GM23338 (cell line): ENCODE data around the gene ITGA2. TPM values are rescaled to one million over a fixed set of nuclear protein-coding genes. Genes with fewer than 3 reads are reported as not detected.

Source experiments
- ATAC-seq: fragments of 200-7000 bp; cut with Tn5 transposase; 3 replicates; pipeline ENCODE4 v1.9.1; 2020
- DNase-seq: peaks from one replicate; pipeline ENCODE4 v3.0.0-alpha.2; 2015; ENCODE audit warnings: low spot score
- H2AFZ ChIP-seq: fragments of 200-600 bp; sonication (generic); 2 replicates; pipeline ENCODE4 v1.8.0; 2016; ENCODE audit warnings: antibody characterized with exemption, mild to moderate bottlenecking, moderate library complexity
- H3F3A ChIP-seq: fragments of 200-600 bp; sonication (generic); replicated peaks from 2 replicates; pipeline ENCODE4 v1.8.0; 2017; ENCODE audit warnings: antibody characterized with exemption, mixed run types, low read depth
- H3K27ac ChIP-seq: fragments of 200-600 bp; sonication (generic); 2 replicates; pipeline ENCODE4 v1.6.1; 2016; ENCODE audit warnings: low read depth
- H3K27me3 ChIP-seq: fragments of 200-600 bp; sonication (generic); 2 replicates; pipeline ENCODE4 v1.8.0; 2016; ENCODE audit warnings: mild to moderate bottlenecking, mixed run types, moderate library complexity; ENCODE audit not compliant: insufficient read depth
- H3K36me3 ChIP-seq: fragments of 200-600 bp; sonication (generic); 2 replicates; pipeline ENCODE4 v1.8.0; 2016; ENCODE audit warnings: mild to moderate bottlenecking; ENCODE audit not compliant: insufficient read depth
- H3K4me1 ChIP-seq: fragments of 200-600 bp; sonication (generic); 2 replicates; pipeline ENCODE4 v1.8.0; 2016; ENCODE audit warnings: mild to moderate bottlenecking, moderate library complexity; ENCODE audit not compliant: insufficient read depth
- H3K4me2 ChIP-seq: fragments of 200-600 bp; sonication (generic); 2 replicates; pipeline ENCODE4 v1.7.1; 2017; ENCODE audit warnings: mixed run types
- H3K4me3 ChIP-seq: fragments of 200-600 bp; sonication (generic); 2 replicates; pipeline ENCODE4 v1.6.1; 2016; ENCODE audit warnings: mixed run types
- H3K79me2 ChIP-seq: fragments of 200-600 bp; sonication (generic); replicated peaks from 2 replicates; pipeline ENCODE4 v1.8.0; 2017; ENCODE audit warnings: mild to moderate bottlenecking; ENCODE audit not compliant: insufficient read depth
- H3K9me2 ChIP-seq: fragments of 200-600 bp; sonication (generic); 2 replicates; pipeline ENCODE4 v1.8.0; 2017; ENCODE audit not compliant: insufficient read depth
- H4K20me1 ChIP-seq: fragments of 200-600 bp; sonication (generic); replicated peaks from 2 replicates; pipeline ENCODE4 v1.8.0; 2017; ENCODE audit warnings: mild to moderate bottlenecking; ENCODE audit not compliant: insufficient read depth
- H3K27ac Mint-ChIP-seq: 2 replicates; pipeline ENCODE4 v1.8.0; 2020; ENCODE audit warnings: inconsistent platforms, mild to moderate bottlenecking, moderate library complexity, mixed read lengths
- H3K27me3 Mint-ChIP-seq: 3 replicates; pipeline ENCODE4 v1.8.0; 2022; ENCODE audit warnings: low read depth, mild to moderate bottlenecking, moderate library complexity, mixed read lengths, inconsistent platforms; ENCODE audit not compliant: insufficient read depth, poor library complexity
- H3K36me3 Mint-ChIP-seq: 3 replicates; pipeline ENCODE4 v1.8.0; 2021; ENCODE audit warnings: low read depth, mild to moderate bottlenecking, inconsistent platforms, moderate library complexity, mixed read lengths
- H3K4me1 Mint-ChIP-seq: 3 replicates; pipeline ENCODE4 v1.8.0; 2020; ENCODE audit warnings: mild to moderate bottlenecking, inconsistent platforms, mixed read lengths
- H3K4me3 Mint-ChIP-seq: 3 replicates; pipeline ENCODE4 v1.8.0; 2021; ENCODE audit warnings: moderate library complexity, mild to moderate bottlenecking, inconsistent platforms, mixed read lengths
- H3K9me3 Mint-ChIP-seq: 3 replicates; pipeline ENCODE4 v1.8.0; 2020; ENCODE audit warnings: moderate library complexity, mild to moderate bottlenecking, inconsistent platforms, mixed read lengths
- CREB1 ChIP-seq: fragments of 250-450 bp; sonication (Bioruptor Pico); IDR thresholded peaks from 2 replicates; pipeline ENCODE4 v1.5.0; 2020; ENCODE audit warnings: low read depth, mild to moderate bottlenecking, moderate library complexity
- STAT1 ChIP-seq: IDR thresholded peaks from one replicate; pipeline ENCODE4 v1.6.1; 2016; ENCODE audit warnings: antibody characterized with exemption; ENCODE audit not compliant: unreplicated experiment
- ZNF114 ChIP-seq: fragments of 250-450 bp; sonication (Bioruptor Pico); IDR thresholded peaks from 2 replicates; pipeline ENCODE4 v1.5.0; 2020; ENCODE audit warnings: mild to moderate bottlenecking, moderate library complexity
- polyA plus RNA-seq: library from polyadenylated mRNA; unstranded; fragments of >200 nt; fragmentation: Nextera tagmentation; extraction: Ambion mirVana; gene quantifications from 2 replicates; pipeline ENCODE4 v1.2.1, GENCODE V29; 2016
- total RNA-seq: library from RNA; depleted of rRNA; stranded (reverse); fragments of >200 nt; shearing (Covaris generic); gene quantifications from 2 replicates; pipeline ENCODE4 v1.2.3, GENCODE V29; 2014
- TF ChIP-seq, protein P1 (sequence below), 2 experiments: fragments of 200-600 bp in 1 of 2; sonication (generic) in 1 of 2; conservative IDR thresholded peaks; 2 replicates each; pipeline versions ENCODE4 v1.5.1 to v1.6.1; 2016 to 2017; ENCODE audit warnings: antibody characterized with exemption in 2 of 2, low read depth in 2 of 2, mild to moderate bottlenecking in 2 of 2, moderate library complexity in 1 of 2
- TF ChIP-seq, protein P2 (sequence below): fragments of 250-450 bp; sonication (Bioruptor Pico); IDR thresholded peaks from 2 replicates; pipeline ENCODE4 v1.5.0; 2020; ENCODE audit warnings: mild to moderate bottlenecking, moderate library complexity
- TF ChIP-seq, protein P3 (sequence below): IDR thresholded peaks from one replicate; pipeline ENCODE4 v1.6.1; 2018; ENCODE audit warnings: antibody characterized with exemption; ENCODE audit not compliant: unreplicated experiment

Gene ITGA2
- total and polyA plus RNA-seq, 2 experiments from 2014 or later = 2.6 to 7.1 TPM

DNA sequence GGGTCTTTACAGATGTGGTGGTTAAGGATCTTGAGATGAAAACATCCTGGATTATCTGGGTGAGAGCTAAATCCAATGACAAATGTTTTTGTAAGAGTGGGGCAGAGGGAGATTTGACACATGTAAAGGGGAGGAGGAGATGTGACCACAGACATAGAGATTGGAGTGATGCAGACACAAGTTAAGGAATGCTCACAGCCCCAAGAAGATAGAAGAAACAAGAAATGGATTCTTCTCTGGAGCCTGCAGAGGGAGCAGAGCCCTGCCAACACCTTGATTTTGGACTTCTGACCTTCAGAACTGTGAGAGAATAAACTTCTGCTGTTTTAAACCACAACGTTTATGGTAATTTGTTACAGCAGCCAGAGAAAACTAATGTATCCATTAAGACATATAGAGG is 21.7 kb downstream of the ITGA2 start (continued):
- no peak for TF ChIP-seq CREB1 (CRISPR knock-in tag)
- TF ChIP-seq, protein P1, sequence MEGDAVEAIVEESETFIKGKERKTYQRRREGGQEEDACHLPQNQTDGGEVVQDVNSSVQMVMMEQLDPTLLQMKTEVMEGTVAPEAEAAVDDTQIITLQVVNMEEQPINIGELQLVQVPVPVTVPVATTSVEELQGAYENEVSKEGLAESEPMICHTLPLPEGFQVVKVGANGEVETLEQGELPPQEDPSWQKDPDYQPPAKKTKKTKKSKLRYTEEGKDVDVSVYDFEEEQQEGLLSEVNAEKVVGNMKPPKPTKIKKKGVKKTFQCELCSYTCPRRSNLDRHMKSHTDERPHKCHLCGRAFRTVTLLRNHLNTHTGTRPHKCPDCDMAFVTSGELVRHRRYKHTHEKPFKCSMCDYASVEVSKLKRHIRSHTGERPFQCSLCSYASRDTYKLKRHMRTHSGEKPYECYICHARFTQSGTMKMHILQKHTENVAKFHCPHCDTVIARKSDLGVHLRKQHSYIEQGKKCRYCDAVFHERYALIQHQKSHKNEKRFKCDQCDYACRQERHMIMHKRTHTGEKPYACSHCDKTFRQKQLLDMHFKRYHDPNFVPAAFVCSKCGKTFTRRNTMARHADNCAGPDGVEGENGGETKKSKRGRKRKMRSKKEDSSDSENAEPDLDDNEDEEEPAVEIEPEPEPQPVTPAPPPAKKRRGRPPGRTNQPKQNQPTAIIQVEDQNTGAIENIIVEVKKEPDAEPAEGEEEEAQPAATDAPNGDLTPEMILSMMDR (conservative IDR thresholded peaks at IDR 0.05; ENCODE audit: low read depth in 2 of 2) = no peak

DNA sequence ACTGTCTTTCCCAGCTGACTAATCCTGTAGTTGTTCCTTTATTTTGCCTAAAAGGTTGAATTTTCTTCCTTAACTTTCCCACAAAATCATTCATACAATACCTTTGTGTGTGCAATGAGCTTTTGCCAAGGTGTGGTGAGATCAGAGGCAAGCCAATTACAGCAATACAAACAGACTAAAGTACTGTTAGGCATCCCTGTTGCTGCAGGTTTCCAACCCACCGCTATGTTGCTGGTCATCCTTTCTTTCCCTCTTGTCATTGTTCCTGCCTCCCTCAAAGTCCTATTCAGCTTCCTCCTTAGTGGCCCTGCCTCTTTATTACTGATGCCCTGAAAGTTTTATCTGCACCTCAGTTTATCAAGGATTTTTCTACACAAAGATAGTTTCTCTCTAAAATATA is 22.1 kb downstream of the ITGA2 start:
- Mint-ChIP-seq H3K27me3 (no peaks in the 10 kb centered on the region), H3K4me1 (peaks cover 9% of the 10 kb centered on the region; the same call in 2 of the 3 replicates), H3K36me3 (no peaks in the 10 kb centered on the region), H3K9me3 (no peaks in the 10 kb centered on the region; the same call in 2 of the 3 replicates), H3K27ac (no peak overlapping the region), H3K4me3 (no peak overlapping the region)
- TF ChIP-seq, protein P2, sequence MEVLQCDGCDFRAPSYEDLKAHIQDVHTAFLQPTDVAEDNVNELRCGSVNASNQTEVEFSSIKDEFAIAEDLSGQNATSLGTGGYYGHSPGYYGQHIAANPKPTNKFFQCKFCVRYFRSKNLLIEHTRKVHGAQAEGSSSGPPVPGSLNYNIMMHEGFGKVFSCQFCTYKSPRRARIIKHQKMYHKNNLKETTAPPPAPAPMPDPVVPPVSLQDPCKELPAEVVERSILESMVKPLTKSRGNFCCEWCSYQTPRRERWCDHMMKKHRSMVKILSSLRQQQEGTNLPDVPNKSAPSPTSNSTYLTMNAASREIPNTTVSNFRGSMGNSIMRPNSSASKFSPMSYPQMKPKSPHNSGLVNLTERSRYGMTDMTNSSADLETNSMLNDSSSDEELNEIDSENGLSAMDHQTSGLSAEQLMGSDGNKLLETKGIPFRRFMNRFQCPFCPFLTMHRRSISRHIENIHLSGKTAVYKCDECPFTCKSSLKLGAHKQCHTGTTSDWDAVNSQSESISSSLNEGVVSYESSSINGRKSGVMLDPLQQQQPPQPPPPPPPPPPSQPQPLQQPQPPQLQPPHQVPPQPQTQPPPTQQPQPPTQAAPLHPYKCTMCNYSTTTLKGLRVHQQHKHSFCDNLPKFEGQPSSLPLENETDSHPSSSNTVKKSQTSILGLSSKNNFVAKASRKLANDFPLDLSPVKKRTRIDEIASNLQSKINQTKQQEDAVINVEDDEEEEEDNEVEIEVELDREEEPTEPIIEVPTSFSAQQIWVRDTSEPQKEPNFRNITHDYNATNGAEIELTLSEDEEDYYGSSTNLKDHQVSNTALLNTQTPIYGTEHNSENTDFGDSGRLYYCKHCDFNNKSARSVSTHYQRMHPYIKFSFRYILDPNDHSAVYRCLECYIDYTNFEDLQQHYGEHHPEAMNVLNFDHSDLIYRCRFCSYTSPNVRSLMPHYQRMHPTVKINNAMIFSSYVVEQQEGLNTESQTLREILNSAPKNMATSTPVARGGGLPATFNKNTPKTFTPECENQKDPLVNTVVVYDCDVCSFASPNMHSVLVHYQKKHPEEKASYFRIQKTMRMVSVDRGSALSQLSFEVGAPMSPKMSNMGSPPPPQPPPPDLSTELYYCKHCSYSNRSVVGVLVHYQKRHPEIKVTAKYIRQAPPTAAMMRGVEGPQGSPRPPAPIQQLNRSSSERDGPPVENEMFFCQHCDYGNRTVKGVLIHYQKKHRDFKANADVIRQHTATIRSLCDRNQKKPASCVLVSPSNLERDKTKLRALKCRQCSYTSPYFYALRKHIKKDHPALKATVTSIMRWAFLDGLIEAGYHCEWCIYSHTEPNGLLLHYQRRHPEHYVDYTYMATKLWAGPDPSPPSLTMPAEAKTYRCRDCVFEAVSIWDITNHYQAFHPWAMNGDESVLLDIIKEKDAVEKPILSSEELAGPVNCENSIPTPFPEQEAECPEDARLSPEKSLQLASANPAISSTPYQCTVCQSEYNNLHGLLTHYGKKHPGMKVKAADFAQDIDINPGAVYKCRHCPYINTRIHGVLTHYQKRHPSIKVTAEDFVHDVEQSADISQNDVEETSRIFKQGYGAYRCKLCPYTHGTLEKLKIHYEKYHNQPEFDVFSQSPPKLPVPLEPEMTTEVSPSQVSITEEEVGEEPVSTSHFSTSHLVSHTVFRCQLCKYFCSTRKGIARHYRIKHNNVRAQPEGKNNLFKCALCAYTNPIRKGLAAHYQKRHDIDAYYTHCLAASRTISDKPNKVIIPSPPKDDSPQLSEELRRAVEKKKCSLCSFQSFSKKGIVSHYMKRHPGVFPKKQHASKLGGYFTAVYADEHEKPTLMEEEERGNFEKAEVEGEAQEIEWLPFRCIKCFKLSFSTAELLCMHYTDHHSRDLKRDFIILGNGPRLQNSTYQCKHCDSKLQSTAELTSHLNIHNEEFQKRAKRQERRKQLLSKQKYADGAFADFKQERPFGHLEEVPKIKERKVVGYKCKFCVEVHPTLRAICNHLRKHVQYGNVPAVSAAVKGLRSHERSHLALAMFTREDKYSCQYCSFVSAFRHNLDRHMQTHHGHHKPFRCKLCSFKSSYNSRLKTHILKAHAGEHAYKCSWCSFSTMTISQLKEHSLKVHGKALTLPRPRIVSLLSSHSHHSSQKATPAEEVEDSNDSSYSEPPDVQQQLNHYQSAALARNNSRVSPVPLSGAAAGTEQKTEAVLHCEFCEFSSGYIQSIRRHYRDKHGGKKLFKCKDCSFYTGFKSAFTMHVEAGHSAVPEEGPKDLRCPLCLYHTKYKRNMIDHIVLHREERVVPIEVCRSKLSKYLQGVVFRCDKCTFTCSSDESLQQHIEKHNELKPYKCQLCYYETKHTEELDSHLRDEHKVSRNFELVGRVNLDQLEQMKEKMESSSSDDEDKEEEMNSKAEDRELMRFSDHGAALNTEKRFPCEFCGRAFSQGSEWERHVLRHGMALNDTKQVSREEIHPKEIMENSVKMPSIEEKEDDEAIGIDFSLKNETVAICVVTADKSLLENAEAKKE (CRISPR knock-in tag) = no peak
- no peak for TF ChIP-seq ZNF114 (CRISPR knock-in tag)
- TF ChIP-seq, protein P1 (conservative IDR thresholded peaks at IDR 0.05; ENCODE audit: low read depth in 2 of 2) = no peak
- TF ChIP-seq, protein P3, sequence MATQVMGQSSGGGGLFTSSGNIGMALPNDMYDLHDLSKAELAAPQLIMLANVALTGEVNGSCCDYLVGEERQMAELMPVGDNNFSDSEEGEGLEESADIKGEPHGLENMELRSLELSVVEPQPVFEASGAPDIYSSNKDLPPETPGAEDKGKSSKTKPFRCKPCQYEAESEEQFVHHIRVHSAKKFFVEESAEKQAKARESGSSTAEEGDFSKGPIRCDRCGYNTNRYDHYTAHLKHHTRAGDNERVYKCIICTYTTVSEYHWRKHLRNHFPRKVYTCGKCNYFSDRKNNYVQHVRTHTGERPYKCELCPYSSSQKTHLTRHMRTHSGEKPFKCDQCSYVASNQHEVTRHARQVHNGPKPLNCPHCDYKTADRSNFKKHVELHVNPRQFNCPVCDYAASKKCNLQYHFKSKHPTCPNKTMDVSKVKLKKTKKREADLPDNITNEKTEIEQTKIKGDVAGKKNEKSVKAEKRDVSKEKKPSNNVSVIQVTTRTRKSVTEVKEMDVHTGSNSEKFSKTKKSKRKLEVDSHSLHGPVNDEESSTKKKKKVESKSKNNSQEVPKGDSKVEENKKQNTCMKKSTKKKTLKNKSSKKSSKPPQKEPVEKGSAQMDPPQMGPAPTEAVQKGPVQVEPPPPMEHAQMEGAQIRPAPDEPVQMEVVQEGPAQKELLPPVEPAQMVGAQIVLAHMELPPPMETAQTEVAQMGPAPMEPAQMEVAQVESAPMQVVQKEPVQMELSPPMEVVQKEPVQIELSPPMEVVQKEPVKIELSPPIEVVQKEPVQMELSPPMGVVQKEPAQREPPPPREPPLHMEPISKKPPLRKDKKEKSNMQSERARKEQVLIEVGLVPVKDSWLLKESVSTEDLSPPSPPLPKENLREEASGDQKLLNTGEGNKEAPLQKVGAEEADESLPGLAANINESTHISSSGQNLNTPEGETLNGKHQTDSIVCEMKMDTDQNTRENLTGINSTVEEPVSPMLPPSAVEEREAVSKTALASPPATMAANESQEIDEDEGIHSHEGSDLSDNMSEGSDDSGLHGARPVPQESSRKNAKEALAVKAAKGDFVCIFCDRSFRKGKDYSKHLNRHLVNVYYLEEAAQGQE = no peak
- TF ChIP-seq STAT1 = no peak
- DNase-seq (no peak), ATAC-seq (peak; percentile 57; the same call in 2 of the 3 replicates)
- no peak overlapping the region for H3K4me3 ChIP-seq
- no peaks in the 10 kb centered on the region for H3K36me3 ChIP-seq
- H3K9me2 ChIP-seq = peaks cover 7% of the 10 kb centered on the region; the same call in 1 of the 2 replicates
- H3K4me1 ChIP-seq = no peaks in the 10 kb centered on the region
- H3K79me2 ChIP-seq = no peaks in the 10 kb centered on the region
- no peaks in the 10 kb centered on the region; the same call in 1 of the 2 replicates for H4K20me1 ChIP-seq
- H3K27ac ChIP-seq = no peak overlapping the region
- H3F3A ChIP-seq = no peaks in the 10 kb centered on the region
- no peak overlapping the region for H2AFZ ChIP-seq
- H3K4me2 ChIP-seq = no peak overlapping the region
- H3K27me3 ChIP-seq = no peaks in the 10 kb centered on the region
